Endothelial cell of umbilical vein (primary cell): ENCODE measurements around the gene PITPNM3. TPM values are rescaled to one million over a fixed set of nuclear protein-coding genes. Genes with fewer than 3 reads are reported as not detected.

ENCODE experiments used
- BruUV-seq: library from RNA; stranded (reverse); fragments of 400-500 nt; replicated peaks from 2 replicates; lab custom pipeline; 2021; lab: Mats Ljungman, UMichigan
- CTCF ChIA-PET: fragments of 300-600, 350-600 bp; sonication (Branson Sonifier 250); formaldehyde crosslinking; loops from one replicate; lab custom pipeline; 2021; ENCODE audit warnings: antibody characterized with exemption, inconsistent platforms; lab: Charles Lee
- POLR2A ChIA-PET: fragments of 300-600, 350-600 bp; sonication (Branson Sonifier 250); formaldehyde crosslinking; loops from one replicate; lab custom pipeline; 2021; ENCODE audit warnings: antibody characterized with exemption, inconsistent platforms; lab: Charles Lee
- DNase-seq: peaks from one replicate; pipeline ENCODE4 v3.0.0-alpha.2; 2011; ENCODE audit warnings: low read depth, low spot score
- FAIRE-seq: peaks from 2 replicates; lab custom pipeline; 2011; peaks lifted over from hg19 to GRCh38; lab: Jason Lieb, UNC
- H2AFZ ChIP-seq: 2 replicates; pipeline ENCODE4 v1.6.0; 2012; ENCODE audit warnings: low read depth, low read length, control low read depth, inconsistent platforms
- H3K27ac ChIP-seq: 2 replicates; pipeline ENCODE4 v1.5.1; 2011; ENCODE audit warnings: low read depth, mild to moderate bottlenecking, control low read depth, low read length, moderate library complexity; ENCODE audit not compliant: insufficient read depth
- H3K27me3 ChIP-seq, 2 experiments: 2 replicates each; pipeline versions ENCODE4 v1.6.0 to v1.6.1; 2011; ENCODE audit warnings: low read length in 2 of 2, mixed read lengths in 1 of 2; ENCODE audit not compliant: control insufficient read depth in 2 of 2, insufficient read depth in 2 of 2
- H3K36me3 ChIP-seq, 2 experiments: 2 replicates in 1 of 2; 3 replicates in 1 of 2; pipeline ENCODE4 v1.5.1; 2011; ENCODE audit warnings: low read length in 2 of 2, mild to moderate bottlenecking in 1 of 2, moderate library complexity in 1 of 2; ENCODE audit not compliant: control insufficient read depth in 2 of 2, insufficient read depth in 2 of 2; ENCODE audit errors: extremely low read depth in 1 of 2
- H3K4me1 ChIP-seq: 3 replicates; pipeline ENCODE4 v1.5.1; 2011; ENCODE audit warnings: mild to moderate bottlenecking, low read length; ENCODE audit not compliant: control insufficient read depth, insufficient read depth; ENCODE audit errors: extremely low read depth
- H3K4me2 ChIP-seq: 2 replicates; pipeline ENCODE4 v1.6.1; 2011; ENCODE audit warnings: low read length, control low read depth, mixed read lengths; ENCODE audit not compliant: insufficient read depth
- H3K4me3 ChIP-seq, 3 experiments: fragments of 200-600 bp in 1 of 3; sonication (generic), shearing (Covaris generic) in 1 of 3; replicated peaks in 1 of 3; 2 replicates each; pipeline ENCODE4 v1.5.1; 2011 to 2016; ENCODE audit warnings: control low read depth in 3 of 3, low read length in 3 of 3, mild to moderate bottlenecking in 2 of 3, inconsistent platforms in 1 of 3, low read depth in 1 of 3, moderate library complexity in 1 of 3; ENCODE audit not compliant: insufficient read depth in 1 of 3
- H3K79me2 ChIP-seq: 2 replicates; pipeline ENCODE4 v1.6.0; 2012; ENCODE audit warnings: low read length, inconsistent platforms; ENCODE audit not compliant: control insufficient read depth, insufficient read depth
- H3K9ac ChIP-seq: replicated peaks from 2 replicates; pipeline ENCODE3; 2011; ENCODE audit warnings: low read length, control low read depth; ENCODE audit not compliant: insufficient read depth; ENCODE audit errors: extremely low read depth
- H3K9me1 ChIP-seq: replicated peaks from 3 replicates; pipeline ENCODE4 v1.6.0; 2011; ENCODE audit warnings: mild to moderate bottlenecking, low read length; ENCODE audit not compliant: control insufficient read depth, insufficient read depth; ENCODE audit errors: extremely low read depth
- H3K9me3 ChIP-seq: replicated peaks from 2 replicates; pipeline ENCODE4 v1.5.1; 2012; ENCODE audit warnings: low read length, inconsistent platforms; ENCODE audit not compliant: control insufficient read depth, insufficient read depth
- H4K20me1 ChIP-seq: replicated peaks from 2 replicates; pipeline ENCODE3; 2011; ENCODE audit warnings: mild to moderate bottlenecking, low read length; ENCODE audit not compliant: control insufficient read depth, insufficient read depth; ENCODE audit errors: extremely low read depth
- EZH2 ChIP-seq: IDR thresholded peaks from 2 replicates; pipeline ENCODE4 v1.6.1; 2012; ENCODE audit warnings: borderline replicate concordance, low read depth, mild to moderate bottlenecking, moderate library complexity, low read length, inconsistent platforms; ENCODE audit not compliant: severe bottlenecking
- FOS ChIP-seq: IDR thresholded peaks from 2 replicates; pipeline ENCODE4 v1.6.1; 2011; ENCODE audit warnings: mild to moderate bottlenecking, low read length, moderate library complexity, borderline replicate concordance; ENCODE audit not compliant: insufficient read depth
- GATA2 ChIP-seq: IDR thresholded peaks from 2 replicates; pipeline ENCODE4 v1.7.0; 2011; ENCODE audit warnings: low read depth, mild to moderate bottlenecking, moderate library complexity, mixed read lengths, low read length; ENCODE audit not compliant: insufficient read length, insufficient read depth
- JUN ChIP-seq: IDR thresholded peaks from 2 replicates; pipeline ENCODE4 v1.6.1; 2011; ENCODE audit warnings: borderline replicate concordance, low read depth; ENCODE audit not compliant: insufficient read length, insufficient read depth
- MYC ChIP-seq: IDR thresholded peaks from one replicate; pipeline ENCODE4 v1.6.1; 2011; ENCODE audit warnings: mild to moderate bottlenecking, low read depth, low read length
- POLR2A ChIP-seq: IDR thresholded peaks from 2 replicates; pipeline ENCODE4 v1.6.1; 2012; ENCODE audit warnings: low read depth, mild to moderate bottlenecking, control low read depth, low read length
- POLR2AphosphoS5 ChIP-seq: IDR thresholded peaks from 2 replicates; pipeline ENCODE4 v1.6.1; 2012; ENCODE audit warnings: low read depth, mild to moderate bottlenecking, control low read depth, low read length, moderate library complexity; ENCODE audit not compliant: insufficient read depth
- dilution Hi-C: fragments of 300-500 bp; cut with MboI; formaldehyde crosslinking; loops from one replicate; pipeline ENCODE4 v1.15.0; 2019; ENCODE audit warnings: low sequenced_read_pairs; ENCODE audit not compliant: extremely low pct_ligation_motif_present
- intact Hi-C: fragments of 100-400 bp; cut with micrococcal nuclease; formaldehyde crosslinking; loops from one replicate; pipeline ENCODE4 v1.10.0; 2022
- polyA plus RNA-seq, 4 experiments: library from polyadenylated mRNA; depleted of rRNA in 3 of 4; stranded (reverse) in 3 of 4; unstranded in 1 of 4; fragments of >200 nt; gene quantifications; 2 replicates each; pipeline versions ENCODE4 v1.2.1 to v1.2.3, GENCODE V29; 2011 to 2012; ENCODE audit warnings: missing spikeins in 1 of 4
- total RNA-seq: library from RNA; stranded (reverse); gene quantifications from 2 replicates; pipeline ENCODE4 v1.2.3, GENCODE V29; 2021
- TF ChIP-seq, protein P1 (sequence below): IDR thresholded peaks from 2 replicates; pipeline ENCODE4 v1.6.1; 2011; ENCODE audit not compliant: insufficient read depth, insufficient read length
- TF ChIP-seq, protein P2 (sequence below), 2 donors: IDR thresholded peaks; 1 replicate in 1 of 2; 2 replicates in 1 of 2; pipeline ENCODE4 v1.5.1; 2011; ENCODE audit warnings: low read length in 2 of 2, mild to moderate bottlenecking in 2 of 2, moderate library complexity in 2 of 2, control low read depth in 1 of 2, inconsistent platforms in 1 of 2, low read depth in 1 of 2; ENCODE audit not compliant: insufficient read depth in 1 of 2; ENCODE audit errors: extremely low read depth in 1 of 2

The PITPNM3 gene
- total and polyA plus RNA-seq, 2 donors (not counting 3 experiments of a cell fraction or from before 2014, with no cell fraction given), result 1.0 to 1.9 TPM

DNA sequence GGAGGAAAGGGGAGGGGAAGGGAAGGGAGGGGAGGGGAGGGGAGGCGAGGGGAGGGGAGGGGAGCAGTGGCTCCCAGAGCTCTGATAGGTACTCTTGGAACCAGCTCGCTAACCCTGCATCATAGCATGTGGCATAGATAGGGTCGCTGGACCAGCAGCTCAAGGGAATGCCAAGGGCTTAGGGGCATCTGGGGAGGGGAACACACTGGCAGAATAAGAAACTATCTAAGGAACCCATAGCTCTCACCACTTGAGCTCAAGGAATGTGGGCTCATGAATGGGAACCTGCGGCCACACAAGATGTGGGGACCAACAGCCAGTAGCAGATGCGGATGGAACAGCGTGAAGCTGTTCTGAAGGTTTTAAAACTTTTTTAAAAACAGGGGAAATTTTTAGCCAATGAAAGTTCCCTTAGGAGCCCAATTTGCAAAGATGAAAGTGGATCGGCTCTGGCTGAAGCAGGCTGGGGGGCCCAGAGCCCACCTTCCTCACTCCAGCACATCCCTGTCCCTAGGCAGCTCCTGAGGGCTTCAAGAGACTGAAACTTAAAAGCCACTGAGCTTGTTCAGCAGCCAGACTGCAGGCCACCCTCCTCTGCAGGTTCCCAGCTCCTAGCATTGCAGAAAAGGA, 65.2 kb downstream of the PITPNM3 start:
- Histone ChIP-seq H3K9me1 (no peaks in the 10 kb centered on the region), H3K4me2 (no peak overlapping the region), H3K27me3 (no peaks in the 10 kb centered on the region), H3K9me3 (no peaks in the 10 kb centered on the region), H4K20me1 (no peaks in the 10 kb centered on the region), H3K79me2 (no peaks in the 10 kb centered on the region), H3K4me1 (no peaks in the 10 kb centered on the region), H3K4me3 (no peak overlapping the region), H3K36me3 (no peaks in the 10 kb centered on the region), H3K9ac (no peak overlapping the region), H2AFZ (no peak overlapping the region), H3K27ac (no peak overlapping the region)
- ChIA-PET POLR2A (no interaction called here), CTCF (interaction anchor here (1.1 kb wide), 2 partner anchors 9 to 18 kb away, joined by 4 to 5 read pairs; no protein-coding TSS in a partner anchor)
- TF ChIP-seq JUN (no peak), EZH2 (no peak), POLR2A (no peak), MYC (no peak), FOS (no peak), GATA2 (no peak), POLR2AphosphoS5 (no peak)
- TF ChIP-seq, protein P1, sequence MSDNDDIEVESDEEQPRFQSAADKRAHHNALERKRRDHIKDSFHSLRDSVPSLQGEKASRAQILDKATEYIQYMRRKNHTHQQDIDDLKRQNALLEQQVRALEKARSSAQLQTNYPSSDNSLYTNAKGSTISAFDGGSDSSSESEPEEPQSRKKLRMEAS, result no peak
- TF ChIP-seq, protein P2, sequence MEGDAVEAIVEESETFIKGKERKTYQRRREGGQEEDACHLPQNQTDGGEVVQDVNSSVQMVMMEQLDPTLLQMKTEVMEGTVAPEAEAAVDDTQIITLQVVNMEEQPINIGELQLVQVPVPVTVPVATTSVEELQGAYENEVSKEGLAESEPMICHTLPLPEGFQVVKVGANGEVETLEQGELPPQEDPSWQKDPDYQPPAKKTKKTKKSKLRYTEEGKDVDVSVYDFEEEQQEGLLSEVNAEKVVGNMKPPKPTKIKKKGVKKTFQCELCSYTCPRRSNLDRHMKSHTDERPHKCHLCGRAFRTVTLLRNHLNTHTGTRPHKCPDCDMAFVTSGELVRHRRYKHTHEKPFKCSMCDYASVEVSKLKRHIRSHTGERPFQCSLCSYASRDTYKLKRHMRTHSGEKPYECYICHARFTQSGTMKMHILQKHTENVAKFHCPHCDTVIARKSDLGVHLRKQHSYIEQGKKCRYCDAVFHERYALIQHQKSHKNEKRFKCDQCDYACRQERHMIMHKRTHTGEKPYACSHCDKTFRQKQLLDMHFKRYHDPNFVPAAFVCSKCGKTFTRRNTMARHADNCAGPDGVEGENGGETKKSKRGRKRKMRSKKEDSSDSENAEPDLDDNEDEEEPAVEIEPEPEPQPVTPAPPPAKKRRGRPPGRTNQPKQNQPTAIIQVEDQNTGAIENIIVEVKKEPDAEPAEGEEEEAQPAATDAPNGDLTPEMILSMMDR (IDR thresholded peaks at IDR 0.05; ENCODE audit: extremely low read depth in 1 of 2, insufficient read depth in 1 of 2, low read depth in 1 of 2, low read length in 2 of 2), result no peak
- DNase-seq (no peak), FAIRE-seq (no peak)
- intact Hi-C loops (no loop called here), dilution Hi-C loops (no loop called here)
- BruUV-seq, result no TSS peak
